HG03135 (cell line): ENCODE data around the gene ITPR2.
"Not testable (repeated sequence)": the region's sequence is repeated elsewhere in the genome, so short reads cannot be mapped to it uniquely, and the experiment has no call there.

ENCODE experiments used
- ATAC-seq: cut with Tn5 transposase; IDR thresholded peaks from one replicate; pipeline ENCODE4 v1.9.1; 2021; ENCODE audit warnings: mild to moderate bottlenecking, moderate library complexity; ENCODE audit not compliant: unreplicated experiment

ITPR2 gene

GRCh38 chr12:26473291-26473690, 359.7 kb downstream of the ITPR2 start:
- ATAC-seq = peak; percentile 82

DNA sequence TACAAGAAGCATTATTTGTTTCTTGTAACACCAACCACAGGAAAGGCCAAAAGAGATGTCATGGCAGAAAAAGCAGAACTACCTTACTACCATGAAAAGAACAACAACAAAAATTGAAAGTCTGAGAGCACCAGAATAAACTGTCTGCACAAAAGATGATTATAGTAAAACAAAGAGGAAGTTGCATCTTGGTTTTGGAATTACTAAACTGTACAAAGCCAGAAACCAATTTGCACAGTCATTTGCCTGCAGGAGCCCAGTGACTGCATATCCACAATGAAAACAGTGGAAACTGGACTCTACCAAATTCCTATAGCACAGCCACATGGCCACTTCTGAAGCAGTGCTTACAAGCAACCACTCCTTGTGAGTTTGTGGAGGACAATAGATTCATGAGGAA, 361.4 kb downstream of the ITPR2 start:
- peak; percentile 82 for ATAC-seq

- no peak for ATAC-seq
Measured at GRCh38 chr12:26469421-26470180, 363.4 kb downstream of the ITPR2 start.

- ATAC-seq = no peak
Measured at GRCh38 chr12:26467351-26467750, 365.6 kb downstream of the ITPR2 start.

DNA sequence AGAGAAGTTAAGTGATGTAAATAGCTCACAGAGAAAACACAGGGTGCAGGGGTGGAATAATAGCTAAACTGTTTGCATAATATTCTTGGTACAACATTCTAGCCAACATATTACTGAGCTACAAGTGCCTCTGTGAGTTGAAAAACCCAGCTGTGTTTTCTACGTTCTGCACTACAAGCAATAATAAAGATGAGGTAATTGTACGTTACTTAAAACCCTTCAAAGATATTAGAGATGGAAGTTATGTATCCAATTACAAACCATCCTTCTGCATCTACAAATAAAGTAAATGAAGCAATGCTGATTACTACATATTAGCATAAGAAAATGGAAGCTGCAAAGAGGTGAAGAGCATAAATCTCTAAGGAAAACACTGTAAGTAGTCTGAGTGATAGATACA, 366.3 kb downstream of the ITPR2 start:
- no peak for ATAC-seq

DNA sequence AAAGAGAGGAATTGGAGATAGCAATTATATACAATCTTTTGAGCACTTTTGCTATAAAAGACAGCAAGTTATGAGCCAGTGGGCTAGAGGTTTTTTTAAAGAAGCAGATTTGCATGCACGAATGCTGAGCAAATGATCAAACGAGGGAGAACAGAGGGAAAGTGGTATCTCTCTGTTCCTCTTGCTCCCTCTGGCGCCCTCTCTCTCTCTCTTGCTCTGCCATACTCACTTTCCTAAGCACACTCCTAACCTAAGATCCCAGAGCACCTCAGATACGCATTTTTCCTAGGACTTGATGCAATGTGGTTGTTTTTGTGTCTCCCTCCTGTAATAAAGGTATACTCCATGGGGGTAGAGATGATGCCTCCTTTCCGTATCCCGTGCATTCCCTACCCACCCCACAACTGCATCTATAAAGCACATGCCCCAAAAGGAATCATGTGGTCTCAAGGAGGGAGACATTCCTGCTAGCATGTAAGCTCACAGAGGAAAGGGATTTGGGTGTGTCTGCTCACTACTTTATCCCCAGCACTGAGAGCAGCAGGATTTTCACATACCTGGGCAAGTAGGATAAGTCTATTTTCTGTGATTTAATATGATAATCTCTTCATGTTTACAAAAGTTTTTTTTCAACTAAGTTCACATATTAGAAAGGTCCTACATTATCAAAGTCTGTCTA, 367.4 kb downstream of the ITPR2 start:
- ATAC-seq = no peak

- ATAC-seq = no peak
Measured at GRCh38 chr12:26461776-26462175, 371.2 kb downstream of the ITPR2 start.

GRCh38 chr12:26460361-26460760, 372.6 kb downstream of the ITPR2 start:
- no peak for ATAC-seq

GRCh38 chr12:26455936-26456574, 376.9 kb downstream of the ITPR2 start:
- ATAC-seq = no peak

DNA sequence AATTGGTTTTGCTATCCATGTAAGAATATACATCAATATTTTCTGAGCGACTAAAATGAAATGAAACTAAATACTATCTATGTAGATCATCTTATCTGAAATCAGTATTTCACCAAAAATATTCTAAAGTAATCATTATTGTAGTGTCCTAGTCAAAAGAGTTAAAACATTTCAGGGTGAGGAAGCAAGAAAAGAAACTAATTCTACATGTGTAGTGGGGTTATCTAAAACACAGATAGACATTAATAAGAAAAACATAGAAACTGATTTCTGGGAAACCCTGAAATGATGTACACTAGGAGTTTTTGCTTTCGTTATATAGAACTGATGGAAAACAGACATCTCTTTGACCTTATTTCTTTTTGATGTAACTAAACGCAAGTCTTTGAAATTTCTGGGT, 379.7 kb downstream of the ITPR2 start:
- no peak for ATAC-seq

DNA sequence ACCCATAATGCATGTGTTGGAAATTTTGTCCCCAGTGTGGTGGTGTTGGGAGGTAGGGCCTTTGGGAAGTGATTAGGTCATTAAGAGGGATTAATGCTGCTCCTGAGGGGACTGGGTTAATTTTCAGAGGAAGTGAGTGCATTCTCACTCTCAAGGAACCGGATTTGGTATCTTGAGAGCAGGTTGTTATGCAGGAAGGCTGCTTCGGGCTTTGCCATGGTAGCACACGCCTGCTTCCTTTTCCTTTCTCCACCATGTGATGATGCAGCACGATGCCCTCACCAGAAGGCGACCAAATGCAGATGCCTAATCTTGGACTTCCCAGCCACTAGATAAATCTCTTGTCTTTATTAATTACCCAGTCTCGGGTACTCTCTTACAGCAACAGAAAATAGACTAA, 380.5 kb downstream of the ITPR2 start:
- ATAC-seq = no peak

DNA sequence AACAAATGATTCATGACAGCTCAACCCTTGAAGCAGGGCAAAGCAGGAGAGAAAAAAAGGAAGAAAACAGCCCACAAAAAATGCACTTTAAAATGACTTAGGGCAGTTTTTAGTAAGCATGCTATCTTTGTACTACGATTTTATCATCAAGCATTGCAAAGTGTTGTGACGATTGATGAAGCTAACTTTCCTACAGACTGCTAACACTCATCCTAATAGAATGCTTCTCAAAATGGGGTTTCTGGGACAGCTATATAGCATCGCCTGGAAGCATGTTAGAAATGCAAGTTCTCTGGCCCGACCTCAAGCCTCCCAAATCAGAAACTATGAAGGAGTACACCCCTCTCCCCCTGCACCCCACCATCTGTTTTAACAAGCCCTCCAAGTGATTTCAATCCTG, 381.2 kb downstream of the ITPR2 start:
- ATAC-seq = no peak

DNA sequence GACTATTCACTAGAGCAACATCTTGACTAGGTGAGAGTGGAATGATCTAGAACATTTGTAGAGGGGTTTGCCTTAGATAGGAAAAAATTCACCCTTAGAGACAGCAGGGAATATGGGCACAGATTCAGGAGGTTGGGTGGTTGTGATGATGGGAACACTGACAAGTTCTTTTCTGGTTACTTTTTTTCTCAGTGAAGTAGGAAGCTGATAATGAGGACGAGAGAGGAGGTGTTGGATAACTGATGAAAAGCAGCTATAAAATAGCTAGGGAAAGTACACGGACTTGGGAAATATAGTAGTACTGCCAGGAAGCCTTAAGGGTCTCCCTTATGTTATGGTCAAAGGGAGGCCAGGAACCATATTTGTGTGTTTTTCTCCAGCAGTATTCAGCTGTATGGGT, 387.1 kb downstream of the ITPR2 start:
- ATAC-seq = no peak

DNA sequence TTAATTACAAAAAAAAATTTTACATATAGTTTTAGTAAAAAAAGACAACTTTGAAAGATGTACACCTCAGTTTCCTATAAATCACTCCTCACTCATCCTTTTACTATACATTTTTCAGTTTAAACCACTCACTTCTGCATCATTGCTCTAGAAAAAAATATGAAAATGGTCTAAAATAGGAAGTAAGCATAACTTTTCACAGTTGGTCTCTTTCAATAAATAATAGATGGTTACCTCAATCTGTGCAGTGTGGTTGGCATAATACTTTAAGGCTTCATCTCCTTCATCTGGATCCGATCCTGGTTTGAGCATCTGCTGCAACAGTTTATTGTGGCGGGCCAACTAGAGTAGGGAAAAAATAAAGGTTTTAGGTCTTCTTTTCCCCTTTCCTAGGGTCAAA, 389.7 kb downstream of the ITPR2 start:
- no peak for ATAC-seq

GRCh38 chr12:26441434-26441833, 391.6 kb downstream of the ITPR2 start:
- ATAC-seq = no peak

DNA sequence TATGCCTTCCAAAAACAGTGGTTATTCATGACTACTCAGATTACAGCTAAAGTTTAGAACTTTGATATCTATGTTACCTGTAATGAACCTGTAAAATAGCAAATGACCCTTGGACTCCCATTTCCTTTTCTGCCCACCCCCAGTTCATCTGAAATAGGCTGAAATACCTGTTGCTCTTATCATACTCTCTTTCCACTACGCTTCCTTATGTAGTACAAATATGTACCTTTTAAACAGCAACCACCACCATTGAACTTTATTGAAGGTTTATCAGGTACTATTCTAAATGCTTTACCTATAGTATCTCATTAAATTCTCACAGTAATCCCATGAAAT, 398.0 kb downstream of the ITPR2 start:
- ATAC-seq = no peak

- ATAC-seq = no peak
Measured at GRCh38 chr12:26434299-26435068, 398.5 kb downstream of the ITPR2 start.

- ATAC-seq = not testable (repeated sequence)
Measured at GRCh38 chr12:26433701-26434100, 399.3 kb downstream of the ITPR2 start.

DNA sequence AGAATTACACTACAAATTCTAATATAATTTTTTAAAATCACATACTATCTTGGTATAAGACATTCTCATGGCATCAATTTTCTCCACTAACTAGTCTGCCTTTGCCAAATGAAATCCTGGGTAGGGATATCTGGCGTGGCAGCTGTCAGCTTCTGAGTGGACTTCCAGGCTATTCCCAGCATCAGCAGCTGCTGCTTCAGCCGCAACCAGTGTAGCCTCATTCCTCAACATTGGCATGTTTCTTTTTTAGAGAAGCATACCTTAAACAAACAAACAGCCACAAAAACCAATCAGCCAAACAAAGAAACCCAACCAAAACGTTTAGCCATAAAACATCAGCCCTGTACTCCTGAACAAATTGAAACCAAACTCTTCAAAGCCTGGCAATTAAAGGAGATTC, 401.8 kb downstream of the ITPR2 start:
- ATAC-seq = no peak

GRCh38 chr12:26430596-26430995, 402.4 kb downstream of the ITPR2 start:
- ATAC-seq = not testable (repeated sequence)

GRCh38 chr12:26429070-26429691, 403.8 kb downstream of the ITPR2 start:
- ATAC-seq = no peak
